Body of pancreas (tissue), 4 donors: ENCODE measurements around the gene BAHCC1. TPM values are rescaled to one million over a fixed set of nuclear protein-coding genes. Genes with fewer than 3 reads are reported as not detected.
"Not testable (repeated sequence)": the region's sequence is repeated elsewhere in the genome, so short reads cannot be mapped to it uniquely, and the experiment has no call there.

Source experiments
- ATAC-seq: fragments of 150-250 bp; one replicate; pipeline ENCODE4 v1.9.1; 2016
- DNase-seq, 4 donors: peaks; one replicate each; pipeline ENCODE4 v3.0.0-alpha.2; 2019
- H3K27ac ChIP-seq, 4 donors: fragments of 200-600 bp; sonication (generic); 1 replicate in 3 of 4; 2 replicates in 1 of 4; pipeline versions ENCODE4 v1.5.1 to v1.6.1; 2016 to 2019; ENCODE audit warnings: mild to moderate bottlenecking in 1 of 4, mixed read lengths in 1 of 4, moderate library complexity in 1 of 4
- H3K27me3 ChIP-seq, 2 donors: fragments of 200-600 bp; sonication (generic); one replicate each; pipeline ENCODE4 v1.6.0; 2016; ENCODE audit warnings: mild to moderate bottlenecking in 1 of 2
- H3K36me3 ChIP-seq, 2 donors: fragments of 200-600 bp; sonication (generic); replicated peaks in 1 of 2; 2 replicates each; pipeline ENCODE4 v1.5.1; 2016; ENCODE audit warnings: low read depth in 2 of 2; ENCODE audit not compliant: insufficient read depth in 1 of 2
- H3K4me1 ChIP-seq: fragments of 200-600 bp; sonication (generic); one replicate; pipeline ENCODE4 v1.6.0; 2016
- H3K4me3 ChIP-seq, 2 donors: fragments of 200-600 bp; sonication (generic); 1 replicate in 1 of 2; 2 replicates in 1 of 2; pipeline ENCODE4 v1.5.1; 2016 to 2019
- H3K9me3 ChIP-seq, 3 donors: fragments of 200-600 bp; sonication (generic); 1 replicate in 2 of 3; 2 replicates in 1 of 3; pipeline ENCODE4 v1.5.1; 2016
- POLR2A ChIP-seq, 3 donors: fragments of 450-650 bp; IDR thresholded peaks; one replicate each; pipeline ENCODE4 v1.6.1; 2016; ENCODE audit warnings: antibody characterized with exemption in 3 of 3, mild to moderate bottlenecking in 2 of 3
- WGBS, 2 donors: methylation state at CpG; one replicate each; pipeline ENCODE4 v1.1.5; 2017; 5-methylcytosine and 5-hydroxymethylcytosine counted together
- intact Hi-C: fragments of 100-400 bp; cut with DNase I; formaldehyde crosslinking; loops from one replicate; pipeline ENCODE4 v1.15.1; 2023
- total RNA-seq, 2 donors: library from RNA; depleted of rRNA; stranded (reverse); fragments of >200 nt; gene quantifications; one replicate each; pipeline ENCODE4 v1.1.0, GENCODE V29; 2016
- TF ChIP-seq, protein P1 (sequence below), 7 experiments: fragments of 450-650 bp in 4 of 7; fragments of 200-600 bp in 3 of 7; sonication (generic) in 3 of 7; IDR thresholded peaks; one replicate each; pipeline ENCODE4 v1.5.1; 2016 to 2019; ENCODE audit warnings: antibody characterized with exemption in 7 of 7

The BAHCC1 gene
- total RNA-seq, 2 donors from 2014 or later, result 5.7 to 14.8 TPM

DNA sequence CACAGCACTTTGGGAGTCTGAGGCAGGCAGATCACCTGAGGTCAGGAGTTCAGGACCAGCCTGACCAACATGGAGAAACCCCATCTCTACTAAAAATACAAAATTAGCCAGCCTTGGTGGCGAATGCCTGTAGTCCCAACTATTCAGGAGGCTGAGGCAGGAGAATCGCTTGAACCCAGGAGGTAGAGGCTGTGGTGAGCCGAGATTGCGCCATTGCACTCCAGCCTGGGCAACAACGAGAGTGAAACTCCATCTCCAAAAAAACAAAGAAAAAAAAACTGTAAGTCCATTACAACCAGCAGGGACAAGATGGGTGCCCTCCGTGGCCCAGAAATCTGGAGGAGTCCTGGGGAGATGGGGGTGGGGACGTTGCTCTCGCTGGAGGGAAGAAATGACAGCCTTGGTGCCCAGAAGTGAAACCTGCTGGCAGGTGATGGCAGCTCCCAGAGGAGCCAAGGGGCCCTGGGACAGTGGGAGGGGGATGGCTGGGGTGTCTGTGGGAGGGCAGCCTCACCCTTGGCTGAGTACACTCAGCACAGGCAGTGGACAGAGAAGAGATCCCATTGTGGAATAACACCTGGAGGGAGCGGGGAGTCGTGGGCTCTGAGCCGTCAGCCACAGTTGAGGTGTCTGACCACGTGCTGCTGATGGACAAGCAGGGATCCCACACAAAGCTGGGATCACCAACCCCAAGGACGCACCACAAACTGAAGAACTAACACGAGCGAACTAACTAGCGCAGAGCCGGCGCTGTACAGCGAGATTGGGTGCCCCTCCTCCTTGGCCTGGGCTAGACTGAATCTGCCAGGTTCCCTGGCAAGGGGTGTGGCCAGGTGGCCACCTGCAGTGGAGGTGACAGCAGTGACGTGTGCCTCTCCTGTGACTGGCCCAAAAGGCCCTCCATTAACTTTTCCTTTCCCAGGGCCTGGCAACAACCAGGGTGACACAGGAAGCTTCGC lies 46.9 kb upstream of the BAHCC1 start:
- DNase-seq, result peak; percentile 88 to 94 (median 93)
- Histone ChIP-seq H3K27me3 (no peaks in the 10 kb centered on the region), H3K27ac (peak overlapping the region; percentile 80 to 97 (median 84)), H3K36me3 (no peaks in the 10 kb centered on the region), H3K9me3 (no peaks in the 10 kb centered on the region), H3K4me3 (no peak overlapping the region), H3K4me1 (peaks cover 33% of the 10 kb centered on the region)
- ATAC-seq, result peak; percentile 62
- intact Hi-C loops, result no loop called here
- WGBS, 2 donors, result 32 to 45% methylated on average over 12 to 21 of the region's 21 CpGs
- TF ChIP-seq POLR2A (IDR thresholded peaks at IDR 0.05), result peak; percentile 57 to 83 (median 79)
- TF ChIP-seq, protein P1, sequence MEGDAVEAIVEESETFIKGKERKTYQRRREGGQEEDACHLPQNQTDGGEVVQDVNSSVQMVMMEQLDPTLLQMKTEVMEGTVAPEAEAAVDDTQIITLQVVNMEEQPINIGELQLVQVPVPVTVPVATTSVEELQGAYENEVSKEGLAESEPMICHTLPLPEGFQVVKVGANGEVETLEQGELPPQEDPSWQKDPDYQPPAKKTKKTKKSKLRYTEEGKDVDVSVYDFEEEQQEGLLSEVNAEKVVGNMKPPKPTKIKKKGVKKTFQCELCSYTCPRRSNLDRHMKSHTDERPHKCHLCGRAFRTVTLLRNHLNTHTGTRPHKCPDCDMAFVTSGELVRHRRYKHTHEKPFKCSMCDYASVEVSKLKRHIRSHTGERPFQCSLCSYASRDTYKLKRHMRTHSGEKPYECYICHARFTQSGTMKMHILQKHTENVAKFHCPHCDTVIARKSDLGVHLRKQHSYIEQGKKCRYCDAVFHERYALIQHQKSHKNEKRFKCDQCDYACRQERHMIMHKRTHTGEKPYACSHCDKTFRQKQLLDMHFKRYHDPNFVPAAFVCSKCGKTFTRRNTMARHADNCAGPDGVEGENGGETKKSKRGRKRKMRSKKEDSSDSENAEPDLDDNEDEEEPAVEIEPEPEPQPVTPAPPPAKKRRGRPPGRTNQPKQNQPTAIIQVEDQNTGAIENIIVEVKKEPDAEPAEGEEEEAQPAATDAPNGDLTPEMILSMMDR (IDR thresholded peaks at IDR 0.05), result no peak

DNA sequence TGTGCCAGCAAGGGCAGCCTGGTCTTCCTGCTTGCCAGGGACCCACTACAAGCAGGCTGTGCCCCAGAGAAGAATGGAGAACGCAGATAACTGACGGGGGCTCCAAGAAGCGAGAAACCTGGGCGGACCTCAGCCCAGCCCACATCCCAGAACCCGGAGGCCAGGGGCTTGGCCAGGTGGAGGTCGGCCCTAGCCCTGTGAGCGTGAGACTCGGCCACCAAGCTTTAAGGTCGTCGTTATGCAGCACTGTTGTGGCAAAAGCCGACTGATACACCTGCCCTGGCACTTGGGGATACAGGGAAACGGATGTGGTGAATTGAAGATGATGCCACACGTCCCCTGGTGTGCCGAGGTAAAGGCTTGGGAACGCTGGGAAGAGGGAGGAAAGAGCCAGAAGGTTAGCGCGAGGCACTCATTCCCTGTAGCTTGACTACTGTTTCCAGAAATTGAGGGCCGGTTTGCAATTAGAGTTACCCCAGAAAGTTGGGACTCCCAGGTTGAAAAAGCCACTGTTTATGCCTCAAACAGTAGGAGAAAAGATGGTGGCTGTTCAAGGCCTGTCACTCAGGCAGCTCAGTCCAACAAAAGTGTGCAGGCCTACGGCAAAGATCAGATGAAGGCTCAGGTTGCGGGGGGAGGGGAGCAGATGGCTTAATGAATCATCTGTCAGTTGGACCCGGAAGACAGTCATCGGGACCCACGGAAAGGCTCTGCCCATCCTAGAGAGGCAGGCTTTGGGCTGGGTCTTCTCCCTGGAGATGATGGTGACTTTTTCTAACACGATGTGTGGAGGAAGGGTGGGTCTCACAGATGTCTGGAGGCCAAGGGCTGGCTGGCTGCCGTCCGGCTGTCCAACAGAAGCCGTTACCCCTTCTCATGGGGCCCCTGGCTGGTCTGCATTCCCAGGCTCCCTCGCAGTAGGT lies 45.6 kb upstream of the BAHCC1 start:
- 88 to 95% methylated on average over 17 to 27 of the region's 28 CpGs for WGBS, 2 donors
- H3K4me3 ChIP-seq, result no peak overlapping the region
- intact Hi-C loops, result no loop called here
- H3K4me1 ChIP-seq, result peaks cover 35% of the 10 kb centered on the region
- ATAC-seq, result no peak
- no peaks in the 10 kb centered on the region for H3K9me3 ChIP-seq
- no peak for TF ChIP-seq POLR2A (IDR thresholded peaks at IDR 0.05)
- H3K27me3 ChIP-seq, result no peaks in the 10 kb centered on the region
- H3K27ac ChIP-seq, result peak overlapping the region; percentile 80 to 97 (median 84)
- DNase-seq, result no peak
- H3K36me3 ChIP-seq, result no peaks in the 10 kb centered on the region

DNA sequence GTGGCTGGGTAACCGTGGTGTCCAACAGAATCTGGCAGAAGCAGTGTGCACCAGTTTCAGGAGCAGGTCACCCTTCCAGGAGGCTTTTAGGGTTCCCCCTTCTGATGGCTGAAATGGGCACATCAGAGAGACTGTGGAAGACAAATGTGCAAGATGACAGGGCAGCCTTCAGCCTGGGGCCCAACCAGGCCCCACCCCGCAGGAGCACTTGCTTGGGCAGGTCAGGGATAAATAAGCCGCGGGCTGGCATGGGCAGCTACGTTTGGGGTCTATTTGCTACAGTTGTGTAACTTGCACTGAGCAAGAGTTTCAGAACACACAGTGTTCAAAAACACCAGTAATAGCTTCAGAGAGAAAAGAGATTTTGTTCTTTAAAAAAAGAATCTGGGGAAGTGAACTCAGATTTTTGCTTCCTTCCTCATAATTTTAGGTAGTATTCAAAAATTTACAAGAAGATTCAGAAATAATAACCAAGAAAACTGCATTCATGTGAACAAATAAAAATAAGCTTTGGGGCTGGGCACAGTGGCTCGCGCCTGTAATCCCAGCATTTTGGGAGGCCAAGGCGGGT lies 44.9 kb upstream of the BAHCC1 start:
- H3K9me3 ChIP-seq, result no peaks in the 10 kb centered on the region
- ATAC-seq (no peak), DNase-seq (no peak)
- H3K4me1 ChIP-seq, result peaks cover 43% of the 10 kb centered on the region
- no peaks in the 10 kb centered on the region for H3K36me3 ChIP-seq
- peak overlapping the region in 1 of 4 donors; percentile 30 for H3K27ac ChIP-seq
- no peak overlapping the region for H3K4me3 ChIP-seq
- TF ChIP-seq, protein P1 (IDR thresholded peaks at IDR 0.05), result no peak
- TF ChIP-seq POLR2A (IDR thresholded peaks at IDR 0.05), result no peak
- intact Hi-C loops, result no loop called here
- 71 to 89% methylated on average over 7 to 8 of the region's 8 CpGs for WGBS, 2 donors
- no peaks in the 10 kb centered on the region for H3K27me3 ChIP-seq

DNA sequence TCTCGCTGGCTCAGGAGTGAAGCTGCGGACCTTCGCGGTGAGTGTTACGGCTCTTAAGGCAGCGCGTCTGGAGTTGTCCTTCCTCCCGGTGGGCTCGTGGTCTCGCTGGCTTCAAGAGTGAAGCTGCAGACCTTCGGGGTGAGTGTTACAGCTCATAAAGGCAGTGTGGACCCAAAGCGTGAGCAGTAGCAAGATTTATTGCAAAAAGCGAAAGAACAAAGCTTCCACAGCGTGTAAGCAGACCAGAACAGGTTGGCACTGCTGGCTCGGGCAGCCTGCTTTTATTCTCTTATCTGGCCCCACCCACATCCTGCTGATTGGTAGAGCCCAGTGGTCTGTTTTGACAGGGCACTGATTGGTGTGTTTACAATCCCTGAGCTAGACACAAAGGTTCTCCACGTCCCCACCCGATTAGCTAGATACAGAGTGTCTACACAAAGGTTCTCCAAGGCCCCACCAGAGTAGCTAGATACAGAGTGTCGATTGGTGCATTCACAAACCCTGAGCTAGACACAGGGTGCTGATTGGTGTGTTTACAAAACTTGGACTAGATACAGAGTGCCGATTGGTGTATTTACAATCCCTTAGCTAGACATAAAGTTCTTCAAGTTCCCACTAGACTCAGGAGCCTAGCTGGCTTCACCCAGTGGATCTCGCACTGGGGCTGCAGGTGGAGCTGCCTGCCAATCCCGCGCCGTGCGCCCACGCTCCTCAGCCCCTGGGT lies 43.8 kb upstream of the BAHCC1 start:
- H3K4me3 ChIP-seq, result not testable (repeated sequence)
- 76 to 77% methylated on average over 24 of the region's 25 CpGs for WGBS, 2 donors

DNA sequence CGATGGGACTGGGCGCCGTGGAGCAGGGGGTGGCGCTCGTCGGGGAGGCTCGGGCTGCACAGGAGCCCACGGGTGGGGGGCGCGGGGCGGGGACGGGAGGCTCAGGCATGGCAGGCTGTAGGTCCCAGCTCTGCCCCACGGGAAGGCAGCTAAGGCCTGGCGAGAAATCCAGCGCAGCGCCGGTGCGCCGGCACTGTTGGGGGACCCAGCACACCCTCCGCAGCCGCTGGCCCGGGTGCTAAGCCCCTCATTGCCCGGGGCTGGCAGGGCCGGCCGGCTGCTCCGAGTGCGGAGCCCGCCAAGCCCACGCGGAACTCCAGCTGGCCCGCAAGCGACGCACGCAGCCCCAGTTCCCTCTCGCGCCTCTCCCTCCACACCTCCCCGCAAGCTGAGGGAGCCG lies 43.2 kb upstream of the BAHCC1 start:
- H3K4me3 ChIP-seq, H3K36me3 ChIP-seq, H3K27ac ChIP-seq, H3K9me3 ChIP-seq, ATAC-seq, H3K27me3 ChIP-seq, intact Hi-C loops, DNase-seq: not testable (repeated sequence)
- H3K4me1 ChIP-seq, result peaks cover 38% of the 10 kb centered on the region
- 90% methylated on average over 19 of the region's 38 CpGs; no CpG with 5 or more reads in 1 of the 2 donors for WGBS, 2 donors

More for the DNA sequence above, 43.8 kb upstream of the BAHCC1 start:
- DNase-seq, result peak in 1 of 4 donors; percentile 19
- ATAC-seq, H3K9me3 ChIP-seq, H3K27ac ChIP-seq, H3K36me3 ChIP-seq, H3K27me3 ChIP-seq, intact Hi-C loops: not testable (repeated sequence)
- TF ChIP-seq POLR2A (IDR thresholded peaks at IDR 0.05), result peak in 2 of 3 donors; percentile 50 to 54
- H3K4me1 ChIP-seq, result peaks cover 44% of the 10 kb centered on the region
